GM19043 (cell line): Measurements from ENCODE around the gene ALKBH5.

Source experiments
- ATAC-seq: cut with Tn5 transposase; IDR thresholded peaks from one replicate; pipeline ENCODE4 v1.9.1; 2021; ENCODE audit warnings: low read depth; ENCODE audit not compliant: unreplicated experiment

Gene ALKBH5

DNA sequence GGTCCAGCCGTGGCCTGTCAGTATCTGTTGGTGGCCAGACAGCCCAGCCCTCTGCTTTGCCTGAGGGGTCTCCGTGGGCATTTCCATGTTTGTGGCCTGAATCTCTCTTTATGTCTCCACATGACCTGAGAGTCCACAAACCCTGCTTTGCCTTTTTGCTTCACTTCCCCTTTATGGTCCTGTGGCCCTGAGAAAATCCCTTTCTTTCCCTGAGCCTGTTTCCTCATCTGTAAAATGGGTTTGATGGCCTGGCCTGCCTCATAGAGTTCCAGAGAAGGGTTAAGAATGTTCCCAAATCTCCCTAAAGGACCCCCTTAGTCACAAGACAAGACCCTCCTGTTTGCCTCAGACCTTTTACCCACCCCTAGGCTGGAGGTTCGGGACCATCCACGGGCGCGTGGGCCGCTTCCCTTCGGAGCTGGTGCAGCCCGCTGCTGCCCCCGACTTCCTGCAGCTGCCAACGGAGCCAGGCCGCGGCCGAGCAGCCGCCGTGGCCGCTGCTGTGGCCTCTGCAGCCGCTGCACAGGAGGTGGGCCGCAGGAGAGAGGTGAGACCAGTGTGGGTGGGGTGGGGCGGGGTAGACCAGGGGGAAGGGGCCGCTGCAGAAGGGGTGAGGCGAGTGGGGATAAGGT is 26.2 kb upstream of the ALKBH5 start:
- no peak for ATAC-seq

DNA sequence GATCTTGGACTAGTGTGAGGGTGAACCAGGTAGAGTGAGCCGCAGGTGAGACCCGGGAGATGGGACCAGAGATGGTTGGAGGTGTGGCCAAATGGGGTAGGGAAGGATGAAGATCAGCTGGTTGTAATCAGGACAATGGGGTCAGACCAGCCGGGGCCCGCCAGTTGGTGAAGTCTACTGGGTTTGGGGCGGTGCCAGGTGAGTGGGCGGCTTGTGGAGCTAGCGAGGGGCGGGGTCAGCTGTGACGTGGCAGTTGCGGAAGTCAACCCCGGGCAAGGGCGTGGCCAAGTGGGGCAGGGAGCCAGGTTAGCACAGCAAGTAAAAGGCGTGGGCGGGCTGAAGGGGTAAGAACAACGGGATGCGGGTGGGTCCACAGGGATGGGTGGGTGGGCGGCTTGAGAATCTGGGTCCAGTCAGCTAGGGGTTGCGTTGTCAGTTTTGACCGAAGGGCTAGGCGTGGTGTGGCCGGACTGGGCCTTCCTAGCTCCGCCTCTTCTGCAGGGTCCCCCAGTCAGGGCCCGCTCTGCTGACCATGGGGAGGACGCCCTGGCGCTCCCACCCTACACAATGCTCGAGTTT is 25.5 kb upstream of the ALKBH5 start:
- peak; percentile 60 for ATAC-seq

DNA sequence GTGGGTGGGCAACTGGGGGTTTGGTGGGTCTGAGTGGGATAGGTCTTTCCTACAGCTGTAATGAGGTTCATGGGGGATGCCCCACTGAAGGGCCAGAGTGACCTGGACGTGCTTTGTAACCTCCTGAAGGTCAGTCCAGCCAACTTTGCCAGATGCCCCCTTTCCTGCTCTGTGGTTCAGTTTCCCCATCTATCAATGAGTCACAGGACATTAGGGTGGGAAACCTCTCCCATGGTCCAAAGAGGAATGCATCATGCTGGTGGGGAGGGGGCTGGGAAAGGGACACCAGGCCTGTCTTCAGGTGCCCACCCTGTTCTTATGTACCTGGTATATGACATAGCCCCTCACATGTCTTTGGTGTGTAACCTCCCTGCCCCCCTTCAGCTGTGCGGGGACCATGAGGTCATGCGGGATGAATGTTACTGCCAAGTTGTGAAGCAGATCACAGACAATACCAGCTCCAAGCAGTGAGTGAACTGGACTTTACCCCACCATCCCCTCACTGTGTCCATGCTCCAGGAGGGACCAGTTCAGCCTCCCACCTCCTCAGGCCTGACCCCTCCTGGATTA is 24.0 kb upstream of the ALKBH5 start:
- no peak for ATAC-seq

DNA sequence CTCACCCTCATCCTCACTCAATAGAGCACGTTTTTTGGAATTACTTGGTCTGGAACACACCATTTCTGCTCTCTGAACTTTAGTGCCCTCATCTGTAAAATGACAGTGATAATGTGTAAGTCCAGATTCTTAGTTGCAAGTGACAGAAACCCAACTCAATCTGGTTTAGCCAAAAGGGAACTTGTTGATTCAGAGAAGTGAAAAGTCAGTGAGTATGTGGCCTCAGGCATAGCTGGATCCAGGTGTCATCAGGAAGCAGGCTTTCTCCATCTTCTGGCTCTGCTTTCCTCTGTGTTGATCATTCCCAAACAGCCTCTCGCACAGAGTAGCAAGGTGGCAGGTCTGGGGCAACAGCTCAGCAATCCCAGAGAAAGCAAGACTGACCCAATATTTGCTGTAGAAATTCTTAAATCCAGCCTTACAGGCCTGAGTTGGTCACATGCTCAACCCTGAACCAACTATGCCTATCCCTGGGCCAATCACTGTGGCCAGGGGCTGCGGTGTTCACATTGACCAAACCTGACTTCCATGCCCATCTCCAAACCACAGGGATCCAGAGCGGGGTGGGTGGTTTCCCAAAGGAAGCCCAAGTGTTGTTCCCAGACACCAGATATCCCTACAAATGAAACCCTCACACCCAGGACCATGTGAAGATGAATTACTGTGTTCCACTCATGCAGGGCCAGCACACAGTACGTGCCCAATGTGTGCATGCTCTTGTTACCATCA is 23.3 kb upstream of the ALKBH5 start:
- no peak for ATAC-seq

DNA sequence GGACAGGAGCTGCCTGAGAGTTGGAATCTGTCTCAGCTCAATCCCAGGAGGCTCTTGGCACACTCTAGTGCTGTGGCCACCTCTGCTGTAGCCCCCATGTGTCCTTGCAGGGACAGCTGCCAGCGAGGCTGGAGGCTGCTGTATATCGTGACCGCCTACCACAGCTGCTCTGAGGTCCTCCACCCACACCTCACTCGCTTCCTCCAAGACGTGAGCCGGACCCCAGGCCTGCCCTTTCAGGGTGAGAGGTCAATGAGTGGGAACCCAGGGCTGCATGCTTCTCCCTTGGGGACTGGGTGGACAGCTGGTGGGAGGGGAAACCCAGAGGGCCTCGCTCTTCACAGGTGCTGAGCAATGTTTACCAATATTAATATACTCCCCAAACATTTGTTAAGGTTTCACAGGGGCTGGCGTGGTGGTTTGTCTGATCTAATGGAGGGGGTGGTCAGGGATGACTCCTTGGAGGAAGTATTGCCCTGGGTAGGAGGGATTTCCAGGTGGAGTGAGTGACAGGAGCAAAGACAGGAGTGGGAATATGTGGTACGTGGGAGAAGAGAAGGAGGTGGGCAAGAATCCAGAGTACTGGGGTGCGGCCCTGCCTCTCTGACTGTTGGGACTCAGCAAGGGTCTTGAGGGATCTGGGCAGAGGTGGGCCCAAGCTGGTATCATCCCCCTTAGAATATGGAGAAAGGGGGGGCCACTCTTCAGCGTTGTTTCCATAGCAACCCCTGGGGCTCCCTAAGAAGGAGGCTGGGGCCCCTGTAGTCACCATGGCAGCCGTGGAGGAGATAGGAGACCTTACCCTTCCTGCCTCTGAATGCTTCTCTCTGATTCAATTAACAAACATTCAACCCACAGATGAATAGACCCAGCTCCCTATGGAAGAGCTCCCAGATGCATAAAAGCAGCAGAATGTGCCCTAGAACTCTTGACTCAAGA is 22.2 kb upstream of the ALKBH5 start:
- no peak for ATAC-seq

DNA sequence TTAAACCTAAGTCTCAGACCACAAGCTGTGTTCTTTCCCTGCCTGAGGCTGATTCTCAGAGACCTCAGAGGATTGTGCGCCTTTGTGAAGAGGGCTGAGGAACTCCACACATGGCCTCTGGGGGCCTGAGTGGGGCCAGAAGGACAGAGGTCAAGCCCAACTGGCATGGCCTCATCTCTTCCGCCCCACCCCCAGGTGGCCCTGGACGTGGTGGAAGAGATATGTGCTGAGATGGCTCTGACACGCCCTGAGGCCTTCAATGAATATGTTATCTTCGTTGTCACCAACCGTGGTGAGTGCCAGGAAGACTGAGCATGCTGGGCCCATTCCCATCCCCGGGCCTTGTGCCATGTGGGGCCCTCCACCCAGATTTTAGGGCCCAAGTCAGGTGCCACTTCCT is 20.1 kb upstream of the ALKBH5 start:
- no peak for ATAC-seq

DNA sequence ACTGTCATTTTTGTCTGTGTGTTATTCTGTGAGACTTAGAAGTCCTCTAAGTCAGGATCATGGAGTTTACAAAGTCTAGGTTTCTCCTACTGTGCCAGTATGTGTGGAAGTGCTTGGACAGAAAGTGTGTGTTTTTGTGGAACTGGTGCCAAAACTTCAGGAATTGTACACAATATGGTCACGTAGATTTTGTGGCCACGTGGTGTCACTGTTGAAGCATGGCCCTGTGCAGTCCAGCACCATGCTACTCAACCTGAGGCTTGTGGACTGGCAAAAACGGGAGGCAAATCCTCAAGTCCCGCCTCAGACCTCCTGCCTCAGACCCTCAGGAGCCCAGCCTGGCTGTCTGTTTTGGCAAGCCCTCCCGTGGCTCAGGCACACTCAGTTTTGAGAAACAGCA is 16.7 kb upstream of the ALKBH5 start:
- no peak for ATAC-seq

DNA sequence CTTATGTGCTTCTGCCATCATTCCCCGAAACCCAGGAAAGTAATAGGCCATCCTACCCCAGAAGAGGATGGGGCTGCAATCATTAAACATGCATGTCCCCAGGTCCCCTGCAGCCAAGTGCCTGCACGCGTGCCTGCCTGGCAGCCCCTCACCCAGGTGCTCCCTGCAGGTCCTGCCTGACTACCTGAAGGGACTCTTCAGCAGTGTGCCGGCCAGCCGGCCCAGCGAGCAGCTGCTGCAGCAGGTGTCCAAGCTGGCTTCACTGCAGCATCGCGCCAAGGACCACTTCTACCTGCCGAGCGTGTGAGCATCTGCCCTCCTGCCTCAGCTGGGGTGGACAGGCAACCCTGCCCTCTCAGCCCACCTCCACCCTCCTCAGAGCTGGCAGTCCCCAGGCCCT is 16.2 kb upstream of the ALKBH5 start:
- no peak for ATAC-seq

DNA sequence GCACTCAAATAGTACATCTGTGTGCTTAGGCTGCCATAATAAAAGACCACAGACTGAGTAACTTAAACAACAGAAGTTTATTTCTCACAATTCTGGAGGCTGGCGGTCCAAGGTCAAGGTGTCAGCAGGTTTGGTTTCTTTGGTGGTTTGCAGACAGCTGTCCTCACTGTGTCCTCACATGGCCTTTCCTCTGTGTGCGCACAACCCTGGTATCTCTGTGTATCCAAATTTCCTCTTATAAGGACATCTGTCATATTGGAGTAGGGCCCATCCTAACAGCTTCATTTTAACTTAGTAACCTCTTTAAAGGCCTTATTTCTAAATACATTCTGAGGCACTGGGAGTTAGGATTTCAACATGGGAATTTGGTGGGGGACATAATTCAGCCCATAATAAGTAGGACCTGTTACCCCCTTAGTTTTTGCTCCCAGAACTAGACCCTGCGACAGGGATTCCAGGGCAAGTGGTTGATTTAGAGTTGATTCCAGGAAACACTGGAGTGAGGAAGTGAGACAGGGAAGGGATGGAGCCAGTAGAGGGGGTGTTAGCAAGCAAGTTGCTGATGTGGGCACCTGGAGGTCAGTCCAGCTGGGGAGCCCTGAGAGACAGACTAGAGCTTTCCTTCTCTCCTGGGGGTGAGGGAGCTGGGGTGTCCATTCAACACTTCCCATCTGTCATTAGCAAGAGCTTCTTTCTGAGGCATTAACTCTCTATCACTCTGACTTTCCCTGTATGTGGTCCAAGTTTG is 10.9 kb upstream of the ALKBH5 start:
- no peak for ATAC-seq

DNA sequence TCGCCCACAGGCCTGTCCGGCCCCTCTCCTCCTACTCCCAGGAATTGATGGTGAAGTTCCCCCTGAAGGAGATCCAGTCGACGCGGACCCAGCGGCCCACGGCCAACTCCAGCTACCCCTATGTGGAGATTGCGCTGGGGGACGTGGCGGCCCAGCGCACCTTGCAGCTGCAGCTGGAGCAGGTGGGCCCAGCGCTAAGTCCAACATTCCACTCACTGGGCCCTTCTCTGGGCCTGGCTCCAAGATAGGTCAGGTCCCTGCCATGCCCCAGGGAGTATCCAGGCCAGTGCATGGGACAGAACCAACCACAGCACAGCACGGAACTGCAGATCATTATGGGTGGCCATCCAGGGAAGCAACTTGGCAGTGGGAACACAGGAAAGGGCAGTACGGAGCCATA is 9.9 kb upstream of the ALKBH5 start:
- ATAC-seq = no peak

DNA sequence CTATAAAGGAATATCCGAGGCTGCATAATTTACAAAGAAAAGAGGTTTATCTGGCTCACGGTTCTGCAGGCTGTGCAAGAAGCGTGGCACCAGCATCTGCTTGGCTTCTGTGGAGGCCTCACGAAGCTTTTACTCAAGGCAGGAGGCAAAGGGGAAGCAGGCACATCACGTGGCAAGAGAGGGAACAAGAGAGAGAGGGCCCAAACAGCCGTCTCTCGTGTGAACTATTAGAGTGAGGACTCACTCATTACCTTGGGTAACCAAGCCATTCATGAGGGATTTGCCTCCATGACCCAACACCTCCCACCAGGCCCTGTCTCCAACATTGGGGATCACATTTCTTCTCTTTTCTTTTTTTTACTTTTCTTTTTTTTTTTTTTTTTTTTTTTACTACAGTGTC is 7.5 kb upstream of the ALKBH5 start:
- ATAC-seq = no peak

DNA sequence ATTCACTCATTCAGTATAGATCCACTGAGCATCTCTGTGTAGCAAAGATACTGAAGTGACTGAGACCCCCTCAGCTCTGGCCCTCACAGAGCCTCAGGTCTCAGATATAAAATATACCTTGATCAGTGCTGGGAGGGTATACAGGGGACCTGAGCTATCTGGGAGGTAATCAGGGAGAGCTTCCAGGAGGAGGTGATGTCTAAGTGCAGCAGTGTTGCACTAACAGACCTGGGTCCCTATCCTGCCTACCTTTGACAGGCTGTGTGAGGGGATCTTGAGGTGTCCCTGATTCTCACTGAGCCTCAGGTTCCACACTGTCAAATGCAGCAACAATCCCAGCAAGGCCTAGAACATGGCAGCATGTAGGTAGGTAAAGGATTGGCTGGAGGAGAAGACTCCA is 6.5 kb upstream of the ALKBH5 start:
- ATAC-seq = no peak

DNA sequence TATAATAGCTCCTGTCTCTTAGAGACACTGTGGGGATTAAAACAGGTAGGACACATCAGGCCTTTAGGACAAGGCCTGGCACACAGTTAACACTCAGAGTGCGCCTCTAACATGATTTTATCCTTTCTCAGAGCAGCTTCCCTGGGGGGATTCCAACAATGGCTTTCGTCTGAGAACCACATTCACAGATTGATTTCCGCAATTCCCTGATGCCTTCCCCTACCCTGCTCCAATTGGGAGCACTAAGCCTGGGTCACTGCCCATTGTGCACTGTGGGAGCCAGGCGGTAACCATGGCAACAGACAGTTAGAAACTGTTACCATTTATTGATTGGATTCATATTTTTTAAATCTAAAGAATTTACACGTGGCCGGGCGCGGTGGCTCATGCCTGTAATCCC is 5.9 kb upstream of the ALKBH5 start:
- ATAC-seq = no peak

DNA sequence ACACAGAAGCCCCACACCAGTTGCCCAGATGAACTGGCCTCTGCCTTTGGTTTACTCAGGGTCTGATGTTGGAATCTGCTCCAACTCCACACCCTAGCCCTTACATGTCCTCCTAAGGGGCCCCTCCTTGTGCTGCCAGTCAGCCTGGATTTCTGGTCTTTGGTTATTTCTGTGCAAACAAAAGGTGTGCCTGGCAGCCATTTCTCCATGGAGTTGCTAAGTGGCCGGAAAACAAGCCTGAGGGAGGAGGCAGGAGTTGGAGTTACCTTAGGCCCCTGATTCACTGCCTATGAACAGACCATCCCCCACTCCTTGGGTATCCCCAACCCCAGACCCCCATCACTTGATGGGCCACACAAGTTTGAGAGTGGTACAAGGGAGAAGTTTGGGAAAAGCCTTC is 4.4 kb upstream of the ALKBH5 start:
- no peak for ATAC-seq

DNA sequence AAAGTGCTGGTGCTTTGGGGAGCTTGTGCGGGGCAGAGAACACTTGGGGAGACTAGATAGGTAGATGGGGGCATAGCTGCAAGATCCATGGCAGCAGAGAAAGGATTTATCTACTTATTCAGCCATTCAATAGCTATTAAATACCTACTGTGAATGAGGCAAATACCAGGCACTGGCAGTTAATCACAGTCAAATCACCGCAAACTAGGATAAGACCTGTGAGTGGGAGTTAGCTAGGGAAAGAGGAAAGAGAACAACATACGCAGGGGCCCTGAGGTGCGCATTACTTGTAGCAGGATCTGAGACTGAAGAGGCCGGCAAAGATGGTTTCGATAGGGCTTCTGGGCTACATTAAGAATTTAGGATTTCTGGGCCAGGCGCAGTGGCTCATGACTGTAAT is 3.8 kb upstream of the ALKBH5 start:
- ATAC-seq = no peak

DNA sequence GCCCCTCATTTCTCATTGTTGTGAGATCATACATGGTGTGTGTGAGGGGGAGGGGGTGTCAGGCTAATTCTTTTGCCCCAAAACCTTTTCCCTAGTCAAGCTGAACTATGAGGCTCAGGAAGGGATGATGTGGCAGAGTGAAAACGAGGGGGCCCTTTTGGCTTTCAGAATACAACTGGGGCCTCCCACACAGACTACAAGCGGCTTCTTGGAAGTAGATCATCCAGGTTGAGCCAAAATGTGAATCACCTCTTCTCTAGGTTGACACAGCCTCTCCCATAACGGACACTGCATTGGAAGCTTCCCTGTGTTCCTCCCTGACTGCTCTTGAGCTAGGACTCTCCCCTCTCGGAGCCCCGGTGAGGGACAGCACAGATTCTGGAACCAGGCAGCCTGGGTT is 2.3 kb upstream of the ALKBH5 start:
- no peak for ATAC-seq

DNA sequence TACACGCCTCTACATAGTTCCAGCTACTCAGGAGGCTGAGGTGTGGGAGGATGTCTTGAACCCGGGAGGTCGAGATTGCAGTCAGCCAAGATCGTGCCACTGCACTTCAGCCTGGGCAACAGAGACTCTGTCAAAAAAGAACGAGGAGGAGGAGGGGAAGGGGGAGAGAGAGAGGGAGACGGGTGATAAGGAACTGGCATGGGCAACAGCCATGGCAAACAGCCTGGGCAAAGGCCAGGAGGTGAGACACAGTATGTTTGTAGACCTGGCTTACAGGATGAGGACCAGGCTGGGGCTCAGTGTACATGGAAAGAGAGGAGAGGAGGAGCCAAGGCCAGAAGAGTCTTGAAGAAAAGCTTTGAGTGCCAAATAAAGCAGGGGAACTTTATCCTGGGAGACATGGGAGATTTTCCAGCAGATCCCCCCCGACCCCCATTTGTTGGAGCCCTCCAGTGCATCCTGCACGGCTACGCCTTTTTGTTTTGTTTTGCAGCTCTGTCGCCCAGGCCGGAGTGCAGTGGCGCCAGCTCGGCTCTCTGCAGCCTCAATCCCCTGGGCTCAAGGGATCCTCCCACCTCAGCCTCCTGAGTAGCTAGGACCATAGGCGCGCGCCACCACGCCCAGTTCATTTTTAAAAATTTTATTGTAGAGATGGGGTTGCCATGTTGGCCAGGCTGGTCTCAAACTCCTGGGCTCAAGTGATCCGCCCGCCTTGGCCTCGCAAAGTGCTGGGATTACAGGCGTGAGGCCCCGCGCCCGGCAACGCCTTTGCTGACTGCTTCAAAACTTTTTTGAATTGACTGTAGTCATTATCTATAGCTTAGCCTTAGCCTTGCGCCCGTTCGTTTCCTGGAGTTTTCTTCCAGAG is 1.3 kb upstream of the ALKBH5 start:
- no peak for ATAC-seq

DNA sequence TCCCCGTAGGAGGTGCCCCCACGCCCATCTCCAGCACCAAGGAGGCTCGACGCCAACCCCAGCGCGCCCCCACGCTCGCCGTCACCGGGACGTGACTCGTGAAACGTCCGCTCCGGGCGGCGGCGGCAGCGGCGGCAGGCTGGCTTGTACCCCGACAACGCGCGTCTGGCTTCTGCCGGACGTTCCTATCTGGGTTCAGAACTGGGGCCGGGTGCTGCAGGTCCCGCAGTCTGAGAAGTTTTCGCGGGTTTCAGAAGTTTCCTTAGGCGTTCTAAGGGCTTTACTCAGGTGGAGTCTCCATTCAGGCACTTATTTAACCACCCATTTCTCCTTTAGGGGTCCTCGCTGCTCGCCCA is 672 bp upstream of the ALKBH5 start:
- ATAC-seq = peak; percentile 24
